ENCODE measurements around the gene NFE2L1.
"Not testable (repeated sequence)": the region's sequence is repeated elsewhere in the genome, so short reads cannot be mapped to it uniquely, and the experiment has no call there.

The NFE2L1 gene

GRCh38 chr17:48047741-48048383, at the start of gene NFE2L1:
TSS of gene NFE2L1 (plus strand) at chr17:48048359. CDS start at chr17:48051119, 2,760 bp downstream.
- peak; percentile 85 to 100 (median 99) for DNase-seq

GRCh38 chr17:47999582-47999981, 48.6 kb upstream of the NFE2L1 start:
- DNase-seq = no peak

DNA sequence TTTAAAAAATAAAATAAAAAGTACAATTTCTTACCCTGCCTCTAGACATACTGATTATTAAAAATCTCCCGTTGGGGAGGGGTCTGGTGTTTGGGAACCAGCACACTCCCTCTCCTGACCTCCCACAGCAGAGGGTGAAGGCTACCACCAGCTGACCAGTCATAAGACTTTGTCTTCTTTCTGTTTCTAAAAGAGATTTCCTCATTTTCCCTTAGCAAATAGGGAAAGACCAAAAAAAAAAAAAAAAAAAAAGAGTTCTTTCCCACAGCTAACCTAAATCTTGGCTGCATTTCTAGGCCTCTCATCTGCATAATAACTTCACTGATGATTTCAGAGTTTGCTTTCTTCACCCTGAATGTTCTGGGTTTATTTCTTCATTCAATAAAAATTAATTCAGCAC, 47.0 kb upstream of the NFE2L1 start:
- no peak for DNase-seq

DNA sequence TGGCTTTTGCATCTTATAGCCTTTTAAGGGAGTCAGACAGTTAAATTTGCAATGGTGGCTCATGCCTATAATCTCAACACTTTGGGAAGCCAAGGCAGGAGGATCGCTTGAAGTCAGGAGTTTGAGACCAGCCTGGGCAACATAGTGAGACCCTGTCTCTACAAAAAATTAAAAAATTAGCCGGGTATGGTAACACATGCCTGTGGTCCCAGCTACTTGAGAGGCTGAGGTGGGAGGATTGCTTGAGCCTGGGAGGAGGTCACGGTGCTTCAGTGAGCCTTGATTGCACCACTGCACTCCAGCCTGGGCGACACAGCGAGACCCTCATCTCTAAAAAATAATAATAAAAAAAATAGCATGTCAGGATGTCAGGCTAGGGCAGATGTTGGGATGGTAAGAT, 46.5 kb upstream of the NFE2L1 start:
- not testable (repeated sequence) for DNase-seq

- peak in 2 of 51 donors; percentile 11 to 62 for DNase-seq
Observed at GRCh38 chr17:48002266-48002915, 45.8 kb upstream of the NFE2L1 start.

- peak in 4 of 51 donors; percentile 10 to 67 (median 34) for DNase-seq
Observed at GRCh38 chr17:48002916-48003416, 45.2 kb upstream of the NFE2L1 start.

- peak in 2 of 51 donors; percentile 17 to 67 for DNase-seq
Observed at GRCh38 chr17:48003417-48004151, 44.6 kb upstream of the NFE2L1 start.

- DNase-seq = no peak
Observed at GRCh38 chr17:48004983-48005382, 43.2 kb upstream of the NFE2L1 start.

DNA sequence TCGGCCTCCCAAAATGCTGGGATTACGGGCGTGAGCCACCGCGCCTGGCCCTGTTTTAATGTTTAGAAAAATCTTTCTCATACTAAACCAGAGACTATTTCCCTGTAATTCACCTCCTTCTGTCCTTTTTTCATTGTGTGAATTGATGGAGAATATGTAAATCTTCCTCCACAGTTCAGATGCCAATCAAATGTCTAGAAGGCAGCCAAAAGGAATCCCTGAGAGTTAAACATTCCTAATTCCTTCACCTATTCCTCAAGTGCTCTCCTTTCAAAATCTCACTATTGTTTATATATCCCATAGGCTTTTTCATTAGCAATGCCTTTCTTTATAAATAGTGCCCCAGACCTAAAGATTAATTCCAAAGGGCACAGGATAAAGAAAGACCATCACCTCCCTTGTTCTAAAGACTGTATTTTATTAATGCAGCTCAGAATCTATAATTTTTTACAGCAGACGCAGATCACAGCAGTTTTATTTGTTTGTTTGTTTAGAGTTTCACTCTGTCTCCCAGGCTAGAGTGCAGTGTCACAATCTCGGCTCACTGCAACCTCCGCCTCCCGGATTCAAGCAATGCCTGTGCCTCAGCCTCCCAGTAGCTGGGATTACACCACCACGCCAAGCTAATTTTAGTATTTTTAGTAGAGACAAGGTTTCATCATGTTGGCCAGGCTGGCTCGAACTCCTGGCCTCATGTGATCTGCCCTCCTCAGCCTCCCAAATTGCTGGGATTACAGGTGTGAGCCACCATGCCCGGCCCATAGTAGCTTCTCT, 41.0 kb upstream of the NFE2L1 start:
- no peak for DNase-seq

GRCh38 chr17:48010193-48010592, 38.0 kb upstream of the NFE2L1 start:
- no peak for DNase-seq

DNA sequence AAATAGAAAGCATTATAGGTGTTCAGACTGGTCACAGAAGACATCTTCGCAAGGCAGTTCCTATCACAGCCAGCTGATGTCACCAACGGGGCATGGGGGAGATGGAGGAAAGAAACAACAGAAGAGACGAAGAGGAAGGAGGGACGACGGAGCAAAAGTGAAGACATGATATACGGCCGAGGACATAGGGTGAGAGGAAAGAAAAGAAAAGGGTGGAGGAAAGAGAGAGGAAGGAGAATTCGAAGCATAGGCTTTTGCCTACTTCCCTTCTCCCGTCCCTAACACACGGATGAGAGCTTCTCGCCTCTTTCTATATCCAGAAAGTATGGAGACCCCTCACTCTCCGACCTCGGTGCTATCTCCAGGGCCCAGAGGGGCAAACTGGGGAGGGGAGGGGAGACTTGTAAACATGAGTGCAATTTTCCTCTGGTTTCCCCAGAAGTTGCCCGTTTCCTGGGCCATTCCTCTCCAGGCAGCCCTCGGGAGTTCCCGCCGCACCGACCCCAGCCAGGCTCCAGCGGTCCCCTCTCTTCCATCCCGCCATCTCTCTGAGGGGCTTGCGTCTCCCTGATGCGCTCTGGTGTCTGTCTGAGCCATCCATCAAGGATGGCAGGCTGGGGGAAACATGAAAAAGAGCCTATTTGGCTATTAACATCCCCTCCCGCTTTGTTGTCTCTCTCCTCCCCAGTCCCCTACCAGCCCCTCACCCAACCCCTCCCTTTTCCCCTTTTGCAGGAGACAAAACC, 36.6 kb upstream of the NFE2L1 start:
- DNase-seq = no peak

GRCh38 chr17:48012151-48012520, 36.0 kb upstream of the NFE2L1 start:
- DNase-seq = peak in 24 of 51 donors; percentile 5 to 64 (median 38)

DNA sequence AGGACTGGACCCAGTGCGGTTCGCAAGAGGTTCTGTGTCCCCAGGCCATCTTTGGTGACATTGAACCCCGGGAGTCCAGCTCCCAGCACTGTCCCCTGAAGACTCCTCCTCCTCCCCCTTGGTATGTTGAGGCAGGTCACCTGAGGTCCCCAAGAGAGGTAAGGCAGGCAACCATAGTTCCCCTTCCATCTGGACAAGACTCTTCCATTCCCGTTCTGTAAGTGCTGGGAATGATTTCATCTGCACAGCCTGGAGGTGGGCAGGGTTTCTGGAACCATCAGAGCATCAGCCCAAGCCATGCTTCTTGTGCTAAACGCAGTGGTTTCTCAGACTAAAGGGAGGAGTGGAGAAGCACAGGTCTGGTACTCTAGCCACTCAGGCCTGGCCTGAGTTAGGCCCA, 35.5 kb upstream of the NFE2L1 start:
- DNase-seq = peak in 1 of 51 donors; percentile 54

GRCh38 chr17:48013876-48014594, 34.1 kb upstream of the NFE2L1 start:
- no peak for DNase-seq

DNA sequence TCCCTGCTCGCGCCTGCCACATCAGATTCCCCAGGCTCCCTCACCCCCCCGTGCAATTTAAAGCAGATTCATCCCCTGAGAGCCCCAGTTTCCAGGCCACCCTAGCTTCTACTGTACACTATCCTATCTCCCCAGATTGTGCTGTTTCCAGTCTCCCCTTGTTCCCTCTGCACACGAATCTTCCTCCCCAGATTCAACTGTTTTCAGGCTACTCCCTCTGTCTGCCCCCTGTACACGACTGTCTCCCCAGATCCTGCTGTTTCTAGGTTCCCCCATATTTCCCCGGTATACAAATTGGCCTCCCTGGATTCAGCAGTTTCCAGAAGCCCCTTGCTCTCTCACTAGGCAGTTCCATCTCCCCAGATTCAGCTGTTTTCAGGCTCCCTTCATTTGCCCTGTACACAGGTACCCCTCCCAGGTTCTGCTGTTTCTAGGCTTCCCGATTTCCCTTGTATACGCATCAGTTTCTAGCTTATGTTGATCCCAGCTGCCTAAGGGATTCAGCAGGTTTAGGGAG, 33.5 kb upstream of the NFE2L1 start:
- peak in 1 of 51 donors; percentile 18 for DNase-seq

DNA sequence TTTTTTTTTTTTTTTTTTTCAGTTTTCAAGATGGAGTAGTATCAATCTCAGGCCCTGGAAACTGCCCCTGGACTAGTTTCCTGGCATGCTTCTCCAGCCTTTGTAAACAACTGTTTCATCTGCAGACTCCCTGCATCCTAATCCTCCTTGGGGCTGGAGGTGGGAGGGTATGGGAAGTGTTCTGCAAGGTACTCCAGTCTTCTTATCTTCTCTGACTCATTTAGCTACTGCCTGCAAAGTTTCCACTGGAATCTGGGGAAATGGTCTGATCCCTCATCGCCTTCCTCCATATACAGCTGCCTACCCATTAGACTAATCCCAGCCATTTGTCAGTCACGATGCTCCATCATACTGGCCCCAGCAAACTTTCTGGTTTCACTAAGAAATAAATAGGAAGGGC, 32.0 kb upstream of the NFE2L1 start:
- DNase-seq = no peak

GRCh38 chr17:48017817-48018158, 30.4 kb upstream of the NFE2L1 start:
- not testable (repeated sequence) for DNase-seq

- no peak for DNase-seq
Observed at GRCh38 chr17:48021934-48022333, 26.2 kb upstream of the NFE2L1 start.

GRCh38 chr17:48022901-48023300, 25.3 kb upstream of the NFE2L1 start:
- DNase-seq = no peak

Data from hypothalamus (tissue), 51 donors.